Stimulated activated naive CD8-positive, alpha-beta T cell treated with anti-CD3 and anti-CD28 coated beads, Interleukin-15, Interleukin-2, amounts not matched to agents 100 ng/mL and 50 ng/mL, for 24 hours (primary cell): Measurements from ENCODE around the gene ATP8A2.
"Not testable (repeated sequence)": the region's sequence is repeated elsewhere in the genome, so short reads cannot be mapped to it uniquely, and the experiment has no call there.

Source experiments
- H3K27ac Mint-ChIP-seq: one replicate; pipeline ENCODE4 v1.8.0; 2021; ENCODE audit warnings: mild to moderate bottlenecking, mixed read lengths
- H3K27me3 Mint-ChIP-seq: one replicate; pipeline ENCODE4 v1.8.0; 2021; ENCODE audit warnings: mixed read lengths
- H3K36me3 Mint-ChIP-seq: one replicate; pipeline ENCODE4 v1.8.0; 2021; ENCODE audit warnings: low read depth, mixed read lengths
- H3K4me1 Mint-ChIP-seq: one replicate; pipeline ENCODE4 v1.8.0; 2021; ENCODE audit warnings: low read depth, mixed read lengths
- H3K4me3 Mint-ChIP-seq: one replicate; pipeline ENCODE4 v1.8.0; 2021; ENCODE audit warnings: mild to moderate bottlenecking, mixed read lengths
- H3K9me3 Mint-ChIP-seq: one replicate; pipeline ENCODE4 v1.8.0; 2021; ENCODE audit warnings: mixed read lengths

Gene ATP8A2

GRCh38 chr13:25943658-25944057 lies 571.9 kb downstream of the ATP8A2 start:
- Mint-ChIP-seq H3K9me3 (peaks cover 8% of the 10 kb centered on the region), H3K27me3 (no peaks in the 10 kb centered on the region), H3K27ac (no peak overlapping the region), H3K4me3 (no peak overlapping the region), H3K36me3 (no peaks in the 10 kb centered on the region), H3K4me1 (no peaks in the 10 kb centered on the region)

- no peak overlapping the region for H3K4me3 Mint-ChIP-seq
- no peaks in the 10 kb centered on the region for H3K27me3 Mint-ChIP-seq
- H3K27ac Mint-ChIP-seq, result no peak overlapping the region
- no peaks in the 10 kb centered on the region for H3K9me3 Mint-ChIP-seq
- H3K4me1 Mint-ChIP-seq, result no peaks in the 10 kb centered on the region
- H3K36me3 Mint-ChIP-seq, result no peaks in the 10 kb centered on the region
Observed at GRCh38 chr13:25945596-25945995, 573.8 kb downstream of the ATP8A2 start.

DNA sequence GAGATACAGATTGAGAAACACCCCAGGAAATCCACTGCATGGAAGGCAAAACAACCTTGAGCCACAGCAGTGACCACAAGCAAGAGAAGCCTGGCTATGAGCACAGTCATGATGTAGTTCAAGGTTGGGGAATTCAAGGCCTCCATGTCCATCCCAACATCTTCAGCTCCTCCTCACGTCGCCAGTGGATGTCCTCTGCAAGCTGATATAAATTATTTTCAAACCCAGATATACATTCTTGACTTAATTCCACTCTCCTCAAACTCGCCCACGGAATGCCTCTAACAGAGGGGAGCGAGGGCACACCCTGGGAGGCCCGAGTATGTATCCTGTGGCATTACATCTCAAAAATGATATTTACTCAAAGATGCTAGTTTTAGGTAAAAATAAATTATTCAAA lies 574.5 kb downstream of the ATP8A2 start:
- Mint-ChIP-seq H3K9me3 (no peaks in the 10 kb centered on the region), H3K36me3 (no peaks in the 10 kb centered on the region), H3K4me1 (no peaks in the 10 kb centered on the region), H3K27me3 (no peaks in the 10 kb centered on the region), H3K27ac (no peak overlapping the region), H3K4me3 (no peak overlapping the region)

DNA sequence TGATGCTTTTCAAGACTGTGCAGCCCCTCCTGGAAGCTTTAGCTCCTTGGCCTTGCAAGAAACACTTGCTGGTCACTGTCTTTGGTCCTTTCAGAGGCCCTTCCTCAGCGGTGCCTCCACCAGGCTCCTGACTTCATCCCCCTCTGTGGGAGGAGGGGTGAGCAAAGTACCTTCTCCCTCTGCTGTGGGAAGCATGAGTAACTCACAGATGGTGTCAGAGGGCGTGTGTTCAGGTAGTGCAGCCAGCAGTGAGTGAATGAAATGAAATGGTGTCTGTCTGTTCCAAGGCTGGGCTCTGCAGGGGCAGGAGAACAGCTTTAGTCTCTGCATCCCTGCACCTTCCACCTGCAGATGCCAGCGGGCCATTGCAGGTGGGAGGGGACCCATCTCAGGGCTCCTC lies 577.1 kb downstream of the ATP8A2 start:
- Mint-ChIP-seq H3K27me3 (no peaks in the 10 kb centered on the region), H3K9me3 (no peaks in the 10 kb centered on the region), H3K4me1 (no peaks in the 10 kb centered on the region), H3K36me3 (no peaks in the 10 kb centered on the region), H3K4me3 (no peak overlapping the region), H3K27ac (no peak overlapping the region)

- Mint-ChIP-seq H3K36me3 (no peaks in the 10 kb centered on the region), H3K27me3 (no peaks in the 10 kb centered on the region), H3K27ac (no peak overlapping the region), H3K4me3 (no peak overlapping the region), H3K9me3 (peaks cover 3% of the 10 kb centered on the region), H3K4me1 (peaks cover 6% of the 10 kb centered on the region)
Observed at GRCh38 chr13:25951831-25952230, 580.1 kb downstream of the ATP8A2 start.

DNA sequence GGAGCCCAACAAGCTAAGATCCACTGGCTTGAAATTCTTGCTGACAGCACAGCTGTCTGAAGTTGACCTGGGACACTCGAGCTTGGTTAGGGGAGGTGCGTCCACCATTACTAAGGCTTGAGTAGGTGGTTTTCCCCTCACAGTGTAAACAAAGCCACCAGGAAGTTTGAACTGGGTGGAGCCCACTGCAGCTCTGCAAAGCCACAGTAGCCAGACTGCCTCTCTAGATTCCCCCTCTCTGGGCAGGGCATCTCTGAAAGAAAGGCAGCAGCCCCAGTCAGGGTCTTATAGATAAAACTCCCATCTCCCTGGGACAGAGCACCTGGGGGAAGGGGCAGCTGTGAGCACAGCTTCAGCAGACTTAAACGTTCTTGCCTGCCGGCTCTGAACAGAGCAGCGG lies 582.3 kb downstream of the ATP8A2 start:
- not testable (repeated sequence) for H3K36me3 Mint-ChIP-seq, H3K9me3 Mint-ChIP-seq, H3K4me1 Mint-ChIP-seq, H3K4me3 Mint-ChIP-seq, H3K27ac Mint-ChIP-seq, H3K27me3 Mint-ChIP-seq

- not testable (repeated sequence) for H3K27ac Mint-ChIP-seq, H3K9me3 Mint-ChIP-seq, H3K27me3 Mint-ChIP-seq, H3K36me3 Mint-ChIP-seq, H3K4me3 Mint-ChIP-seq
- H3K4me1 Mint-ChIP-seq, result peaks cover 17% of the 10 kb centered on the region
Observed at GRCh38 chr13:25954943-25955342, 583.2 kb downstream of the ATP8A2 start.

DNA sequence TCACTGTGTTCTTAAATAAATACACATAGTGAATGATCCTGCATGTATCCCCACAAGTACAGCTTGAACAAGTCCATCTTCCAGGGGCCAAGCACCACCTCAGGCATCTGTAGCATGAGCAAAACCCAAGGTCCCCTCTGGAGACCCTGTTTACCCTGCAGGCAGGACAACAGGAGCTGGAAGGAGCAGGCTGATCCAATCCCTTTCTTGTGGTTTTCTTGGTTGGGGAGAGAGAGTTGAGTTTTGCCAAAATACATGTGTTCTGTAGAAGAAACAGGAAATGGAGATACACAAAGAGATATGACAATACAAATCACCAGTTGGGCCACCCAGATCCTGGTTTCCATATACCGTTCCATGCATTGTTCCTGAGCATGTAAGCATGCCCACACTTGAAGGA lies 587.2 kb downstream of the ATP8A2 start:
- Mint-ChIP-seq H3K27me3 (no peaks in the 10 kb centered on the region), H3K4me3 (no peak overlapping the region), H3K36me3 (no peaks in the 10 kb centered on the region), H3K9me3 (peaks cover 3% of the 10 kb centered on the region), H3K4me1 (peaks cover 17% of the 10 kb centered on the region), H3K27ac (no peak overlapping the region)

- H3K4me1 Mint-ChIP-seq, result peaks cover 11% of the 10 kb centered on the region
- H3K36me3 Mint-ChIP-seq, result no peaks in the 10 kb centered on the region
- no peak overlapping the region for H3K4me3 Mint-ChIP-seq
- no peaks in the 10 kb centered on the region for H3K27me3 Mint-ChIP-seq
- H3K9me3 Mint-ChIP-seq, result peaks cover 2% of the 10 kb centered on the region
- H3K27ac Mint-ChIP-seq, result no peak overlapping the region
Observed at GRCh38 chr13:25961294-25961693, 589.5 kb downstream of the ATP8A2 start.

DNA sequence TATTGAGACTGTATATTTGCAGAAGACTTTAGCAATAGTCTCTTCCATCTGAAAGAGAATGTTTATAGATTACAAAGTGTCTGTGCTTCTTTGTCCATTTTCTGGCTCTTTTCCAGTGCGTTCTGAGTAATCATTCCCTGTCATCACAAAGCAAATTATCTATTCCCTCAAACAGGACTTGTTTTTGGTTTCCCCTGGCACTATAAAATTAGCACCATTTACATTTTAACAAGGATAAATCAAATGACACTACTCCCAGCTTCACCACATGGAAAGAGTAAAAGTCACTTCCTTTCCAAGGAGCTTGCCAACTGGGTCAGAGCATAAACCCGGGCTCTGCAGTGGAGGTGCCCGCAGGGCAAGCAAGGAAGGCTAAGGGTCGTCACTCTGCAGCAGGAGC lies 591.9 kb downstream of the ATP8A2 start:
- Mint-ChIP-seq H3K4me1 (peaks cover 11% of the 10 kb centered on the region), H3K27ac (no peak overlapping the region), H3K9me3 (no peaks in the 10 kb centered on the region), H3K27me3 (no peaks in the 10 kb centered on the region), H3K36me3 (no peaks in the 10 kb centered on the region), H3K4me3 (no peak overlapping the region)

DNA sequence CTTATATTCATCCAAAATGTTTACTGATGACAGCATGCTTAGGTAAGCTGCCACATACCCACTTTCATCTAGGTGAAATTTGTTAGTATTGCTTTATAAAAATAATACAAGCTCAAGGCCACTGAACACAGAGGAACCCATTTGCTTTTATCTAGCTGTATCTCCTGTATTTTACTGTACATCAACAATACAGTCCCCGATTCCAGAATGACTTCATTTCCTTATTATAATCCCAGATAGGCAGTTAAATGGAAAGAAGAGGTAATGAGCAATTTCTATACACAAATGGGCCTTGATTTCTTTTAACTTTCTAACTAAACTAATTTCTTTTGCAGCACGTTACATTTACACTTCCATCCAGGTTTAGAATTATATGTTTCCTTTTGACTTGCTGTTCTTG lies 593.8 kb downstream of the ATP8A2 start:
- Mint-ChIP-seq H3K4me3 (no peak overlapping the region), H3K27me3 (no peaks in the 10 kb centered on the region), H3K4me1 (no peaks in the 10 kb centered on the region), H3K27ac (no peak overlapping the region), H3K36me3 (no peaks in the 10 kb centered on the region), H3K9me3 (no peaks in the 10 kb centered on the region)

DNA sequence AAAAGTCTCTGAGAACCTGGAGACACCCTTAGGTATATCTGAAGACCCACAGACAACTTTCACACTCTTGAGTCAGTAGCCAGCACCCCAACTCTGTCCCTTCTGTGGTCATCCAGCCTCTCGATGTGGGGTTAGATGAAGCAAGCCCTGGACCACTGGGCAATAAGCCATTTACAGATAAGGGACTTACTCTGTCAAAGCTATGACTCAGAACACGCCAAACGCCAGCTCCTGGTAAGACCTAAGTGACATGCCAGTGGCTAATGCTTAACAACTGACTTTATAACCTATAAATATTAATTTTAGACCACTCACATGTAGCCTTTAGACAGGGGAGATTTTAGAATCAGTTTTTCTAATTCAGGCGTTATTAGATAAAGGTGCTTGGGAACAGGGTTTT lies 594.3 kb downstream of the ATP8A2 start:
- Mint-ChIP-seq H3K36me3 (no peaks in the 10 kb centered on the region), H3K4me3 (no peak overlapping the region), H3K27me3 (no peaks in the 10 kb centered on the region), H3K4me1 (peaks cover 1% of the 10 kb centered on the region), H3K27ac (no peak overlapping the region), H3K9me3 (no peaks in the 10 kb centered on the region)

DNA sequence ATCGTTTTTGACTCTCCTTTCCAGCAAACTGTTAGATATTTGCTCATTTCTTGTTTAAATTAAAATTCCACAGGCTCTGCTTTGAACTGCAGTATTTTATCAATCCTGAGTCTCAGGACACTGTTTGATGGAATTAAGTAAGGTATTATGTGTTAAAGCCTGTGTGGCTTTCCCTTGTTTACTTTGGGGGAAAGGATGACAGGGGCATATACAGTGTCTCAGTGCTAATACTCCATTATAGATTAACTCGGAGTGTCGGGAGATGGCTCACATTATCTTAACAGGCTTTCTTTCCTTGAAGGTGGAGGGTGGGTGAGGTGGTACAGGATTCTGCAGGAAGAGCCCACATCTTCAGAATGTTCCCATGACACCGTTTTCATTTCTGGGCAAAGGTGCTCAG lies 595.4 kb downstream of the ATP8A2 start:
- no peaks in the 10 kb centered on the region for H3K27me3 Mint-ChIP-seq
- no peaks in the 10 kb centered on the region for H3K9me3 Mint-ChIP-seq
- no peak overlapping the region for H3K27ac Mint-ChIP-seq
- no peaks in the 10 kb centered on the region for H3K36me3 Mint-ChIP-seq
- peaks cover 12% of the 10 kb centered on the region for H3K4me1 Mint-ChIP-seq
- H3K4me3 Mint-ChIP-seq, result no peak overlapping the region

- peaks cover 39% of the 10 kb centered on the region for H3K4me1 Mint-ChIP-seq
- no peak overlapping the region for H3K4me3 Mint-ChIP-seq
Observed at GRCh38 chr13:25971047-25971446, 599.3 kb downstream of the ATP8A2 start.

DNA sequence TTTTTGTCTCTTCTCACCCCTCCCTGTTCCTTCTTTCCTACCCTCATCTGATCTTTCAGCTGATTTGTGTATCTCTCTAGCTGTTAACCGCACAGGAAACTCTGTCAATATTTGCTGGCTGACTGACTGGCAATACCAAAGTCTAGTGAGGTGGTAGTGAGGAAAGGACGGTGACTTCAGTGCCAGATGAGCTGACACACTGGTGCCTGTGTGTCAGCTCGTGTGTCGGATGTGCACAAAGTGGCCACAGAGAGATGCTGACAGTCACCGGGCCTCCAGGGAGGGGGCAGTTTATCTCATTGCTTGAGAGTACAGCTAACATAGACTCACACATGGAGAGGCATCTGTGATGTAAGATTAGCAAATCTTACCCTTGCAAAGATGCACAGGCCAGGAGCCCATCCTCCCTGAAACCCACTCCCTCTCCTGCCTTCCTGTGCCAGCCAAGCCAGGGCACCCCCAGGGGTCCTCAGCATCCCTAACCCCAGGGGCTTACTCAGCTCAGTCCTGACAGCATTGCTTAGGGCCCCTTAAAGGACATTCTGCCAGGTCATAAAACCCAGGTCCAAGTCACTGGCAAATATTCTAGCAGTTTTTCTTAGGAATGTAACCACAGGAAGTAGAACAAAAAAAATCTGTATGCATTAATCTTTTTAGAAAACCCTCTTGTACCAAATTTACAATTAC lies 599.8 kb downstream of the ATP8A2 start:
- Mint-ChIP-seq H3K4me1 (peaks cover 45% of the 10 kb centered on the region), H3K27ac (no peak overlapping the region), H3K4me3 (no peak overlapping the region), H3K36me3 (no peaks in the 10 kb centered on the region), H3K9me3 (no peaks in the 10 kb centered on the region), H3K27me3 (no peaks in the 10 kb centered on the region)

More at GRCh38 chr13:25971047-25971446, 599.3 kb downstream of the ATP8A2 start:
- Mint-ChIP-seq H3K27ac (no peak overlapping the region), H3K9me3 (no peaks in the 10 kb centered on the region), H3K27me3 (no peaks in the 10 kb centered on the region), H3K36me3 (no peaks in the 10 kb centered on the region)

DNA sequence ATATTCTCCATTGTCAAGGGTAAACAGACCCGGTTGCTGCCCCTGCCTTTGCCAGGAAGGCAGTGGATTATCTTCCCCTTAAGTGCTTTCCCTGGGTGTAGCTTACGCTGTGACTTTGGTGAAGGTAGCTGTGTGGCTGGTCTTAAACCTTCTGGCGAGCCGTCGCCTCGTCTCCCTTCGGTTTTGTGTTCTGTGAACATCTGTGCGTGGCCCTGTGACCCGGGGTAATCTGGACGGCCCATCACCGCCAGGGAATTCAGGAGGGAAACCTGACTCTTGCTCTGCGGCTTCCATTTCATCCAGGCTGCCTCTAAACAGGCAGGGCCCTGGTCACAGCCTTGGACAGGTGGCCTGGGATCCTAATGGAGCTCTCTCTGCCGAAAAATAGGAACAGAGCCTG lies 601.3 kb downstream of the ATP8A2 start:
- H3K36me3 Mint-ChIP-seq, result no peaks in the 10 kb centered on the region
- H3K4me1 Mint-ChIP-seq, result peaks cover 54% of the 10 kb centered on the region
- no peaks in the 10 kb centered on the region for H3K27me3 Mint-ChIP-seq
- no peak overlapping the region for H3K27ac Mint-ChIP-seq
- no peaks in the 10 kb centered on the region for H3K9me3 Mint-ChIP-seq
- H3K4me3 Mint-ChIP-seq, result peak overlapping the region; percentile 17
